ENCODE measurements around the gene BTNL2.

The BTNL2 gene

DNA sequence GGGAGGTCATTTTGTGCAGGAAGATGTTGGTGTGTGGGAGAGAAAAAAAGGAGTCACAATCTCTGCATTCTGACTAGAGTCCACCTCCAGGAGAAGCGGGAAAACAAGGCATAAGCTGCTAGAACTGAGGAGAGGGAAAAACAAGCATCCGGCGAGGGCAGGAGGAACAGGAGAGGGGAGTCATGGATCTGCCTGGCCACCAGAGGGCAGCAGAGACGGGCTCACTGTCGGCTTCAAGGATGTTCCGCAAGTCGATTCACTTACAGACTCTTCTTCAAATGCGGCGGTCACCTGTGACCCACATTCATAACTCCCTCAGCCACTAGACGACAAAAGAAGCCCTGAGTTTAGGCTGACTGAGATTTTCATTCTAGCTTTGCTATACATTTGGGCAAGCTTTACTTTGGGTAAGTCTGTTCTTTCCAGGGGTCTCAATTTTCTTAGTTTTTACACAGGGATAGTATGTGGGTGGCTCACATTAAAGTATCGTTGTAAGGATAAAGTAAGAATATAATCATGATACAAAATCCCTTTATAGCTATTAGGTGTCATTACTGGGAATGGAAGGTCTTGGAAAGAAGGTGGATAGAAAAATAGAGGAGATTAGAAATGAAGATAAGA is 6.6 kb upstream of the BTNL2 start:
- DNase-seq, result peak; percentile 32

DNA sequence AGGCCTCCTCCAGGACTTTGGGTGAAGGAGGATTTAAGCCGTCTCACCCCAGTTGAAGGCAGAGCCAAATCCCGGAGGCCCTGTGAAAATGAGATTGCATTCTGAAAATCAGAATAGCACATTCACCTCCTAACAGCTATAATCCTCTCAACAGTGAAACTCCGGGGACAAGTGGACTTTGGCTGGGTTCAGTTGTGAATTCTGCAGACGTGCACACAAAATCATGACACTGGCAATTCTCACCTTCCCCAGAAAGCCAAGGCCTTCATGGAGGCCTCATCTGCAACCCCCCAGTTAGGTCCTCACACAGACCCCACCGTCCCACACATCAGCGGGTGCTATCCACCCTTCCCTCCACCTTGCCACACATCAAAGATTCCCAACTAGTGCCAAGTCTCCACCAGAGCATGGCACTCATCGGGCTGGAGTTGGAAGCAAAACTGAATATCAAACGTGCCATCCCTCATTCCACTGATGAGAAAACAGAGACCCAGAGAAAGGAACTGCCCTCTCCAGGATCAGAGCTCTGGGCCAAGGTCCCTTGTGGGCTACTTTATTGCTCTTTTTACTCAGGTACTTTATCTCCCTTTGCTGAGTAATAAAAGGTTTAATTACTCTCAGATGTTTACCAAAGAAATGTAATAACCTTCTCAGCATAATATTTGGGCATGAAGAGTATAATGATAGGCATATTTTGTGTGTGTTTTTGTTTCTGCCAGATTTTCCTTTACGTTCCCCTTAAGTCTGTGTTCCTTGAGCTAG is 4.8 kb upstream of the BTNL2 start:
- no peak for DNase-seq

DNA sequence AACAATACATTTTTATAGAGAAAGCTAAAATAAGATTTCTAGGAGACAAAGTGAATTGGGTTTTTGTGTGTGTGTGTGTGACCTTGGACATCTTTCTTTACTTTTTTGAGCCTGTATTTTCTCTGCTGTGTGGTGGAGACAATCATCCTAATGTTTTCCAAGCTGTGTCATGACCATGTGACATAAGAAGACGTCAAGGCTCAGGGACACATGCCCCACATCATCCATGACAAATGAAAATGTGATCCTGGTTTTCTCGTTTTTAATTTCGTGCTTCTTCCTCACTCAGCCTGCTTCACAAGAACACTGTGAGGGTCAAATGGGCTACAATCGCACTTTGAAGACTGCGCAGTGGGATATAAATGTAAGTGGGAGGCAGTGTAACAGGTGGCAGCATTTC is 3.9 kb upstream of the BTNL2 start:
- no peak for DNase-seq

DNA sequence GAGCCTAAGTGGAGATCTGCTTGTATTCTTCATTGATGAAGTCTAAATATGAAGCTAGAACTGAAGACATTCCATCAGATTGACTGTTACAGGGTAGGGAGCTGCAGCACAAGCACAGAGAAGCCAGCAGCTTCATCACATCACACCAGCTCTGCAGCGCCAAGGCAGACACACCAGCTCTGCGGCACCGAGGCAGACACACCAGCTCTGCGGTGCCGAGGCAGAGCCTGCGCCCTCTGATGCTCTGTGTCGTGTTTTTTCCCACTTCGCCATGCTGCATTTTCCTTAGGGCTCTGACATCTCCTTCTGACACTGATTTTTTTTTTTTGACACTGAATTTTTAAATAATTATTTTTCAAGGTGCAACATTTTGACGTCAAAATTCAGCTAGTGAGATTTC is 784 bp downstream of the BTNL2 start:
- no peak for DNase-seq

DNA sequence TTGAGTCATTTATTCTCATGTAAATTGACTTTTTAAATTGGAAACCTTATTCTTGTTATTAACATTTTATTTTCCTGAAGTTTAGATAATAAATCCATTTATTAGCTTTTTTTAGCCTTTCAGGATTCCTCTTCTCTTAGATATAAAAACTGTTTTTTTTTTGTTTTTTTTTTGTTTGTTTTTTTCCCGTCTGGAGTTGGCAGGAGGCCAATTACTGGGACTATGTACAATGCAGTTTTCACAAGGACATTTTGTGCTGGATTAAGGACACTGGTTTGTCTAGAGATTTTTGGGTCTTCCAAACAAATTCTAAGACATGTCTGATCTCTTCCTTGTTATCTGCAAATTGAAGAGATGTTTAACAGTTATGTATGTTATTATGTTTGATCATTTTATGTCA is 1.3 kb downstream of the BTNL2 start:
- no peak for DNase-seq

DNA sequence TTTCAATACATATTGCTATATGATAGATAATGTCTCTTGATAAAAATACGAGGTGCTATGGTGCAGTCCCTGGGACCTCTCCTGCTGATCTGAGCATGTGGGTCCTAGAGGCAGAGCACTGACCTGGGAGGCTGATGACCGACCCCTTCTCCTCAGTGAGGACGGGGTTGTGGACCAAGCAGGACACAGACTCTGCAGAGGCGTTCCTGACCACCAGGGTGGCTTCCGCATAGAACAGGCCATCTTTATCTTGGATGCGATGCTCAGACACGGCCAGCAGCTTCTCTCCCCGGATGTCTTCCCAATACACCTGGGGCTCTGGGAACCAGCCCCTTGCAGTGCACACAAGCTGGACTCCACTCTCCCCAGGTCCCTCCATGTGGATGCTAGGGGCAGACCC is 4.2 kb downstream of the BTNL2 start:
- DNase-seq, result no peak

DNA sequence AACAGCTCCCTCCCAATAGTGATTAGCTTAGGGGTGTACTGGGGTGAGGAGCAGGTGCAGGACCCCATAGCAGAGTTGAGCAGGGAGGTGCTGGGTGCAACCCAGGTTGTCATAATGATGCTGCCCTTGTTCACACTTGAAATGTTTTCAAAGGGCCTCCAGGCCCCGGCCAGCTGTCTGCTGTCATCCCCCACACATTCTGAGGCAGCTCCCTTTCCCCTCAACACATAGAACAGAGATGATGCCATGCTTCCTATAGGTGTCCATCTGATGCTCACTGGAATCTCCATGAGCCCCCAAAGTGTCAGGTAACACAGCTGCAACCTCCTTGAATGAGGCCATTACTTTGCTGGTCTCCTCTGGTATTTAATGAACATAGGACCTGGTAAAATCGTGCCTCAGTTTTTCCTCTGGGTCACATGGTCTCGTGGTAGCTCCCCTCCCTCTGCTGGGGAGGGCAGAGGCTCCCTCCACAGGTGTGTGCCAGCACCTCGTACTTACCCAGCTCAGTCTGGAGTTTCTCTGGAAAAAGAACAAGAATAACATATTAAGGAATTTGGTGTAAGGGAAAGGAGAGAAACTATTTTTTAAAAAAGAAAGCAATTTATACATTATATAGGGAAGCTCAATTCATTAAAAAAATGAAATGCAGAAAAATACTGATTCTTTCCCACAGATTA is 5.6 kb downstream of the BTNL2 start:
- DNase-seq, result no peak

- DNase-seq, result no peak
Measured at GRCh38 chr6:32397252-32397920, 9.6 kb downstream of the BTNL2 start.

GRCh38 chr6:32396028-32396427 is 11.0 kb downstream of the BTNL2 start:
- DNase-seq, result no peak

DNA sequence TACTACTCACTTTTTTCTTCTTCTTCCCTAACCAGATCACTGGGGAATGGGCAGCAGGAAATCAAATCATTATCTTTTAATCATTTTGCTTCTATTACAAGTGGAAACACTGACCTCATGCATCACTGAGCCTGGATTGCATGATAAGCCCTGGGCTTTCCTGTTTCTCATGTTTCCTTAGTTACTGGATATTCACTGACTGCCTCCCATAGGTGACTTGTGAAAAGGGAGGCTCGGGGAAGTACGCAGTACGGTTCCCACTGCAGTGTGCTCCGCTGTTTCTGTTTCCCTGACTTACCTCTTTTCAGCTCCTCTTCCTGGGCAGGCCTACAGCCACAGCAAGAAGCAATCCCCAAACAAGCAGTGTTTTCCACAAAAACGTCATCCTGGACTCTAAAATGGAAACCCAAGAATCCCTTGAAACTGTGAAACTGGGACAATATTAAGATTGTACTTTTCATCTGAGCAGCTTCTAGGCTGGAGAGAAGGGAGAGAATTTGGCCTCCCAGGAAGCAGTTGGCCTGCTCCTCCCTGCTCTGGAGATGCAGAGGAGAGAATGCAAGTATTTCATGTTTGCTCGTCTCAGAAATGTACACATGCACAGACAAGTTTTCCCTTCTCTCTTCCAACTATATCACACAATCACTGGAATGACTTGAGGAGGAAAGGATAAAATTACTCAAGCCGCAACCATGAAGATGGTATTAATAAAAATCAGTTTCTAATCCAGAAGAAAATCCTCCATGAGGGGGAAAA is 13.1 kb downstream of the BTNL2 start:
- DNase-seq, result no peak

DNA sequence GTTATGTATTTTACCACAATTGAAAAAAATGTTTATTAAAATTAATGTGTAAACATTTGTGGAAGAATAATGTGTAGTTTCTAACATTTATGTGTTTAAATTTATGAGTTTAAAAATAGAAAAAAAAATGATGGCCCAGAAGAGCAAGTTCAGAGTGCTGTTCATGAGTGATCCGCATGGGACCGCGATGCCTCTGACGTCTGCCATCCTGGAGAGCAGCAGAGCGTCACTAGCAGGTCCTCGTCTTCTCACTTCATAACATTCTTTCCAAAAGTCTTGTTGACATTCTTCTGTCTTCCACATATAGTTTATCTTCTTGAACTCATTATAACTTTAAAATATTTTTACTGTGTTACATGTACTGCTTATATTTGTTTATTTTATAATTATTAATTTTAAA is 15.5 kb downstream of the BTNL2 start:
- no peak for DNase-seq

DNA sequence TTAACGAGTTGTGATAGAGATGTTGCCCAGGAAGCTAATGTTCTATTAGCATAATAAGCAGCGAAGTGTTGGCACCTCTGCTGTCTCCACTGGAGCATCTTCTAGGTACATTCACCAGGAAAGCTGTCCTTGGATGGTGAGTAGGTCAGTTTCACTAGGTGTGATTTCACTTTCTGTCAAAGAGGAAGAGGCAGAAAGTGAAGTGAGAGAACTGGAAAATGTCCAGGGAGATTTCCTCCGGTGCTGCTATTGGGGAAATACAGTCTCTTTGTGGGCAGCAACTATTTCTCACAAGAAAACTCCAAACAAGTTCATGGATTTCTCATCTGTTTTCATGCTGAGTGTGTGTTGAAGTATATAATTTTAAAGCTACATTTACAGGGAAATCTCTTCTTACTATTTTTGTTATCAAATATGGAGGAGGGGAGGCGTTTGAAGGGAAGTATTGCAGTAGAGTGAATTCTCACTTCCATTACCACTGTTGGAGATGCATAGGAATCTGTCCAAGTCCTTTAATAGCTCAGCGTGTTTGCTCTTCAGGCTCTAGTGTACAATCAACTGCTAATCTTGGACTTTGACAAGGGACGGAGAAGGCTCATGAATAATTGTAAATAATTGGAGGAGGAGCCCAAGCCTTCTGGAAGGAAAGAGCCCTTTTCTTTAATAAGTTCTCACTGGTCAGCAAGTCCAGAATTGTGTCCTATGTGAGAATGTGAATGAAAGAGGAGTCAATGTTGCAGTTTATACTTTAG is 19.2 kb downstream of the BTNL2 start:
- no peak for DNase-seq

DNA sequence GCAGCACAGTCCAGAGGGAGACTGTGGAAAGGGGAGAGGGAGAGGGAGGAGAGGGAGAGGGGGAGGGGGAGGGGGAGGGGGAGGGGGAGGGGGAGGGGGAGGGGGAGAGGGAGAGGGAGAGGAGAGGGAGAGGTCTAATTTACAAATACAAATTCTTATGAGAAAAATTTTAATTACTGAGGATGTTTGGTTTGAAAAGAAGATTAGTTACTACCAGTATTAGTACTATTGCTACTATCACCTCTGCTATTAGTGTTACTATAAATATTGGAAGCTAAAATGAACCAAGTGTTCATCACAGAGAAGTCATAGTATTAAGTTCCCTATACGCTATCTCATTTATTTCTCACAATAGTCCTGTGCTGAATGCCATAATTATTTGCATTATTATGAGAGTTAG is 20.9 kb downstream of the BTNL2 start:
- no peak for DNase-seq

GRCh38 chr6:32382757-32383420 is 24.1 kb downstream of the BTNL2 start:
- no peak for DNase-seq

- DNase-seq, result no peak
Measured at GRCh38 chr6:32379545-32379944, 27.4 kb downstream of the BTNL2 start.

GRCh38 chr6:32375739-32376529 is 31.0 kb downstream of the BTNL2 start:
- no peak for DNase-seq

GRCh38 chr6:32371803-32372202 is 35.2 kb downstream of the BTNL2 start, which contains the start of gene TSBP1:
TSS of gene TSBP1 (minus strand) at chr6:32371903. CDS start at chr6:32371706, 197 bp downstream.
- DNase-seq, result no peak

- DNase-seq, result no peak
Measured at GRCh38 chr6:32371229-32371628, 35.8 kb downstream of the BTNL2 start.

GRCh38 chr6:32370505-32370904 is 36.5 kb downstream of the BTNL2 start:
- no peak for DNase-seq

GRCh38 chr6:32369660-32370059 is 37.3 kb downstream of the BTNL2 start:
- DNase-seq, result no peak

DNA sequence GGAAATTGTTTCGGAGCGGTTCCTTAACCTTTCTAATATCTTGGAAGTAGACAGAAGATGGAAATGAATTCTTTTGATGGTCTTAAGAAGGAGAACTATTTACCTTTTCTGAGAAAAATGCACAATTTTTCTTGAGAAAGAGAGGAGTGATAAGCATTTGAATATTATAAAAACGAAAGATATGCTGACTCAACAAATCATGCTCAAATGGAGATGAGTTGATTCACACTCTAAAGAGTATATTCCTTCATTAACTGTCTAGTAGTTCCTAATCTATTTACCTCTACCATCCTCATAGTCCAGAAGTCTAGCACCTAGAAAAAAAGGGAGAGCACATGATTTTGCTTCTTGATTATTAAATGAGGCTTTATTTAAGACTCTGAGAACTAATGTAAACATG is 39.3 kb downstream of the BTNL2 start:
- DNase-seq, result no peak
